ENCODE results near the gene DOCK4. TPM values are rescaled to one million over a fixed set of nuclear protein-coding genes. Genes with fewer than 3 reads are reported as not detected.

Gene DOCK4
- total and polyA plus RNA-seq, 10 of the 15 experiments (the other 5 are each of a cell fraction or from before 2014, with no cell fraction given) = 0.03 to 0.73 (median 0.38) TPM

GRCh38 chr7:112063974-112064373, 142.2 kb downstream of the DOCK4 start (continued):
- no peak for TF ChIP-seq ELK1 (IDR thresholded peaks at IDR 0.05; ENCODE audit: low read depth, low read length)
- no peak for TF ChIP-seq KLF5 (IDR thresholded peaks at IDR 0.05; ENCODE audit: partially characterized antibody)
- no peak for TF ChIP-seq RCOR1 (conservative IDR thresholded peaks at IDR 0.05; ENCODE audit: low read depth, low read length)

- intact Hi-C loops (cut with micrococcal nuclease; ENCODE audit: unreplicated experiment) = no loop called here
- FAIRE-seq = no peak
- CTCF ChIA-PET = no interaction called here
Observed at GRCh38 chr7:112061051-112061450, 145.1 kb downstream of the DOCK4 start.

More at GRCh38 chr7:112061051-112061450, 145.1 kb downstream of the DOCK4 start:
- DNase-seq (ENCODE audit: low read depth, low spot score) = no peak
- TF ChIP-seq CHD4 (IDR thresholded peaks at IDR 0.05) (no peak), NFYB (IDR thresholded peaks at IDR 0.05; ENCODE audit: insufficient read depth, low read depth, low read length) (no peak), GABPA (IDR thresholded peaks at IDR 0.05; ENCODE audit: low read depth) (no peak), BRCA1 (IDR thresholded peaks at IDR 0.05; ENCODE audit: low read depth, low read length) (no peak), E2F8 (IDR thresholded peaks at IDR 0.05; ENCODE audit: low read depth, partially characterized antibody) (no peak), LARP7 (IDR thresholded peaks at IDR 0.05) (no peak), JUNB (IDR thresholded peaks at IDR 0.05) (no peak), CEBPZ (IDR thresholded peaks at IDR 0.05; ENCODE audit: low read depth, low read length) (no peak), BCL3 (IDR thresholded peaks at IDR 0.05; ENCODE audit: borderline replicate concordance, insufficient read depth, low read depth, low read length, poor library complexity, severe bottlenecking) (no peak), ZNF274 (IDR thresholded peaks at IDR 0.05; ENCODE audit: insufficient read depth, insufficient read length) (no peak)
- Histone ChIP-seq H3K27me3 (replicated peaks in 1 of 2; ENCODE audit: control insufficient read depth in 2 of 2, insufficient read depth in 2 of 2, low read length in 1 of 2) (no peaks in the 10 kb centered on the region), H3K4me1 (ENCODE audit: control insufficient read depth, insufficient read depth, low read length) (no peaks in the 10 kb centered on the region), H3K4me2 (ENCODE audit: control insufficient read depth, insufficient read depth) (no peak overlapping the region), H3K79me2 (ENCODE audit: control insufficient read depth, insufficient read depth, low read length) (no peaks in the 10 kb centered on the region), H4K20me1 (ENCODE audit: control insufficient read depth, insufficient read depth) (no peaks in the 10 kb centered on the region), H3K4me3 (no peak overlapping the region), H2AFZ (ENCODE audit: control insufficient read depth, low read depth, low read length) (no peak overlapping the region), H3K9me3 (replicated peaks; ENCODE audit: control insufficient read depth, insufficient read depth, low read length) (no peaks in the 10 kb centered on the region), H3K9ac (ENCODE audit: control insufficient read depth, insufficient read depth, low read length) (no peak overlapping the region), H3K36me3 (ENCODE audit: control insufficient read depth in 2 of 2, insufficient read depth in 2 of 2, low read length in 1 of 2) (no peaks in the 10 kb centered on the region), H3K27ac (ENCODE audit: control insufficient read depth, insufficient read depth) (no peak overlapping the region)
- POLR2A ChIA-PET = no interaction called here
- RAD21 ChIA-PET (ENCODE audit: unreplicated experiment) = no interaction called here
- 72% methylated on average over 3 of the region's 3 CpGs for WGBS (ENCODE audit: insufficient coverage, insufficient replicate concordance, low lambda C conversion rate, missing lambda C conversion rate)
- in situ Hi-C loops (cut with MboI) = no loop called here
- BruUV-seq (replicated peaks) = no TSS peak
- ATAC-seq = no peak
- SMC1A ChIA-PET (ENCODE audit: uncharacterized antibody, unreplicated experiment) = no interaction called here
